PC-3 (cell line): ENCODE data around the gene PARP12. TPM values are rescaled to one million over a fixed set of nuclear protein-coding genes. Genes with fewer than 3 reads are reported as not detected.

Source experiments
- ATAC-seq: fragments of 200-7000 bp; cut with Tn5 transposase; 2 replicates; pipeline ENCODE4 v1.9.1; 2020; ENCODE audit warnings: mild to moderate bottlenecking, moderate library complexity
- BruUV-seq: library from RNA; stranded (reverse); fragments of 400-500 nt; replicated peaks from 2 replicates; lab custom pipeline; 2021; lab: Mats Ljungman, UMichigan
- CTCF ChIA-PET: fragments of 300-600 bp; sonication (Branson Sonifier 250); formaldehyde crosslinking; loops from one replicate; lab custom pipeline; 2022; ENCODE audit warnings: antibody characterized with exemption; lab: Charles Lee
- POLR2A ChIA-PET: fragments of 300-600 bp; sonication (Branson Sonifier 250); formaldehyde crosslinking; loops from one replicate; lab custom pipeline; 2022; ENCODE audit warnings: antibody characterized with exemption; ENCODE audit not compliant: unreplicated experiment; lab: Charles Lee
- DNase-seq: peaks from one replicate; pipeline ENCODE4 v3.0.0-alpha.2; 2015
- H2AFZ ChIP-seq: fragments of 300-600 bp; sonication (generic); 2 replicates; pipeline ENCODE4 v1.6.0; 2016; ENCODE audit warnings: antibody characterized with exemption, low read length
- H3F3A ChIP-seq: fragments of 300-600 bp; sonication (generic); one replicate; pipeline ENCODE4 v1.6.0; 2017; ENCODE audit warnings: antibody characterized with exemption, low read length, control low read depth, mild to moderate bottlenecking; ENCODE audit not compliant: unreplicated experiment
- H3K27ac ChIP-seq: fragments of 300-600 bp; sonication (generic); 2 replicates; pipeline ENCODE4 v1.5.1; 2016; ENCODE audit warnings: mild to moderate bottlenecking, low read length
- H3K27me3 ChIP-seq: fragments of 300-600 bp; sonication (generic); 2 replicates; pipeline ENCODE4 v1.6.1; 2016; ENCODE audit warnings: low read length, mixed read lengths
- H3K36me3 ChIP-seq: fragments of 300-600 bp; sonication (generic); 2 replicates; pipeline ENCODE4 v1.6.1; 2016; ENCODE audit warnings: low read depth, mixed run types, low read length, mixed read lengths
- H3K4me1 ChIP-seq: fragments of 300-600 bp; sonication (generic); 2 replicates; pipeline ENCODE4 v1.5.1; 2016; ENCODE audit warnings: low read length; ENCODE audit not compliant: insufficient read depth
- H3K4me2 ChIP-seq: fragments of 300-600 bp; sonication (generic); 2 replicates; pipeline ENCODE4 v1.6.0; 2016; ENCODE audit warnings: low read length
- H3K4me3 ChIP-seq: fragments of 300-600 bp; sonication (generic); 2 replicates; pipeline ENCODE4 v1.5.1; 2016; ENCODE audit warnings: mild to moderate bottlenecking, low read length, mixed read lengths
- H3K79me2 ChIP-seq: fragments of 300-600 bp; sonication (generic); 2 replicates; pipeline ENCODE4 v1.6.1; 2017; ENCODE audit warnings: low read length, mixed read lengths
- H3K9ac ChIP-seq: fragments of 300-600 bp; sonication (generic); 2 replicates; pipeline ENCODE4 v1.6.0; 2016; ENCODE audit warnings: mild to moderate bottlenecking, low read length
- H3K9me2 ChIP-seq: fragments of 300-600 bp; sonication (generic); replicated peaks from 2 replicates; pipeline ENCODE4 v1.6.1; 2016; ENCODE audit warnings: mixed run types, low read length, mixed read lengths
- H3K9me3 ChIP-seq: fragments of 300-600 bp; sonication (generic); 2 replicates; pipeline ENCODE4 v1.6.1; 2016; ENCODE audit warnings: low read length, mixed read lengths
- H4K20me1 ChIP-seq: fragments of 300-600 bp; sonication (generic); 2 replicates; pipeline ENCODE4 v1.6.1; 2016; ENCODE audit warnings: low read length, mixed read lengths
- EZH2 ChIP-seq: fragments of 300-600 bp; sonication (generic); IDR thresholded peaks from one replicate; pipeline ENCODE4 v1.6.1; 2017; ENCODE audit warnings: antibody characterized with exemption, mild to moderate bottlenecking, low read length; ENCODE audit not compliant: unreplicated experiment
- EZH2phosphoT487 ChIP-seq: fragments of 300-600 bp; sonication (generic); IDR thresholded peaks from 2 replicates; pipeline ENCODE4 v1.6.1; 2018; ENCODE audit warnings: mild to moderate bottlenecking, antibody characterized with exemption, low read length, borderline replicate concordance
- intact Hi-C: fragments of 100-400 bp; cut with micrococcal nuclease; formaldehyde crosslinking; loops from 2 replicates; pipeline ENCODE4 v1.9.0; 2023
- total RNA-seq: library from RNA; depleted of rRNA; stranded (reverse); fragments of >200 nt; gene quantifications from 2 replicates; pipeline ENCODE4 v1.2.3, GENCODE V29; 2014
- TF ChIP-seq, protein P1 (sequence below): fragments of 300-600 bp; sonication (generic); conservative IDR thresholded peaks from 2 replicates; pipeline ENCODE4 v1.5.1; 2017; ENCODE audit warnings: antibody characterized with exemption, low read depth, mild to moderate bottlenecking, low read length

The PARP12 gene
- total RNA-seq, 1 experiment from 2014 or later, result 28.1 TPM

DNA sequence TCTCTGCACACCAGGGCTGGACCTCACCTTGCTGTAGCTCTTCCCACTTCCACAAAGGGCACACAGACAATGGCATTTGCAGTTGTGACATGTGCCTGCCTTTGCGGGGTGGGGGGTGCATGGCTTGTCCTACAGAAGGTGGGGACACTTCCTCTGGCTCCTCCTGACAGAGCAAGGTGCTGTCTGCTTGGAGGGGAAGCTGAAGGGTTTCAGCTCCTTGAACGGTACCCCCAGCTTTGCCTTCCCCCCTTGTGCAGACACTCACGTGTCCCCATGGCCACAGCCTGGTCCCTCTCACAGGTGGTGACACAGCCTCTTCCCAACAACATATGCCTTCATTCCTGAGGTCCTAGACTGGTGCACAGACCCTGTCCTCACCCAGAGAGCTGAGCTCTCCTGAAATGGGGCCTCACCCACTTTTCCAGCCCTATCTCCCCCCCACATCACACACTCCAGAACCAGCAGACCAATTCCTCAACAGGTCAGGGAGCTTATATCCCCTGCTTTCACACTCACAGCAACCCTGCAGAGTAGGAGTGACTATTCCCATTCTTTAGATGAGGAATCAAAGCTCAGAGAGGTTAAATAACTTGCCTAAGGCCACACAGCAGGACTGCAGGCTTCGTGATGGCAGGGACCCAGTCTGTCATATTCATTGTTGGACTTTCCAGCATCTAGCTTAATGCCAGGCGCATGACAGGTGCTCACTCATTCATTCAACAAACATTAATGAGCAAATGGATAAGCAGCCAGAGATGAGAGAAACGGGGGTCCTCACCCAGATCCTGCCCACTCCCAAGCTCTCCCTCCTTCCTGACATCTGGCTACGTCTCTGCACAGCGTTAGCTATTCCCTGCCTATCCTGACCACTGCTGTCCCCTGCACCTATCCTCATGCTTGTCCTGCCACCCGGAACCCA, 44.4 kb downstream of the PARP12 start:
- POLR2A ChIA-PET, result no interaction called here
- no peak overlapping the region for H3K4me3 ChIP-seq
- ATAC-seq (no peak; the same call in 1 of the 2 replicates), DNase-seq (no peak)
- H3K9ac ChIP-seq, result no peak overlapping the region
- no TSS peak for BruUV-seq
- no peak overlapping the region for H3K4me2 ChIP-seq
- intact Hi-C loops, result no loop called here
- no peaks in the 10 kb centered on the region for H3K27me3 ChIP-seq
- TF ChIP-seq, protein P1, sequence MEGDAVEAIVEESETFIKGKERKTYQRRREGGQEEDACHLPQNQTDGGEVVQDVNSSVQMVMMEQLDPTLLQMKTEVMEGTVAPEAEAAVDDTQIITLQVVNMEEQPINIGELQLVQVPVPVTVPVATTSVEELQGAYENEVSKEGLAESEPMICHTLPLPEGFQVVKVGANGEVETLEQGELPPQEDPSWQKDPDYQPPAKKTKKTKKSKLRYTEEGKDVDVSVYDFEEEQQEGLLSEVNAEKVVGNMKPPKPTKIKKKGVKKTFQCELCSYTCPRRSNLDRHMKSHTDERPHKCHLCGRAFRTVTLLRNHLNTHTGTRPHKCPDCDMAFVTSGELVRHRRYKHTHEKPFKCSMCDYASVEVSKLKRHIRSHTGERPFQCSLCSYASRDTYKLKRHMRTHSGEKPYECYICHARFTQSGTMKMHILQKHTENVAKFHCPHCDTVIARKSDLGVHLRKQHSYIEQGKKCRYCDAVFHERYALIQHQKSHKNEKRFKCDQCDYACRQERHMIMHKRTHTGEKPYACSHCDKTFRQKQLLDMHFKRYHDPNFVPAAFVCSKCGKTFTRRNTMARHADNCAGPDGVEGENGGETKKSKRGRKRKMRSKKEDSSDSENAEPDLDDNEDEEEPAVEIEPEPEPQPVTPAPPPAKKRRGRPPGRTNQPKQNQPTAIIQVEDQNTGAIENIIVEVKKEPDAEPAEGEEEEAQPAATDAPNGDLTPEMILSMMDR, result no peak
- TF ChIP-seq EZH2phosphoT487, result no peak
- no peak for TF ChIP-seq EZH2
- no peak overlapping the region for H2AFZ ChIP-seq
- H3K9me3 ChIP-seq, result no peaks in the 10 kb centered on the region
- H3K36me3 ChIP-seq, result no peaks in the 10 kb centered on the region
- H3K4me1 ChIP-seq, result no peaks in the 10 kb centered on the region
- H3K9me2 ChIP-seq, result no peaks in the 10 kb centered on the region
- H3F3A ChIP-seq, result no peaks in the 10 kb centered on the region
- CTCF ChIA-PET, result no interaction called here
- H4K20me1 ChIP-seq, result no peaks in the 10 kb centered on the region
- H3K79me2 ChIP-seq, result no peaks in the 10 kb centered on the region
- no peak overlapping the region for H3K27ac ChIP-seq

- no peaks in the 10 kb centered on the region for H3K9me2 ChIP-seq
- no peak overlapping the region for H3K27ac ChIP-seq
- no peak overlapping the region for H2AFZ ChIP-seq
- DNase-seq (no peak), ATAC-seq (no peak)
- intact Hi-C loops, result no loop called here
- BruUV-seq, result no TSS peak
- H3K4me2 ChIP-seq, result no peak overlapping the region
- H4K20me1 ChIP-seq, result no peaks in the 10 kb centered on the region
- ChIA-PET POLR2A (no interaction called here), CTCF (no interaction called here)
- H3K4me1 ChIP-seq, result no peaks in the 10 kb centered on the region
- H3K4me3 ChIP-seq, result no peak overlapping the region
- H3F3A ChIP-seq, result no peaks in the 10 kb centered on the region
- H3K79me2 ChIP-seq, result no peaks in the 10 kb centered on the region
- TF ChIP-seq EZH2 (no peak), EZH2phosphoT487 (no peak)
- TF ChIP-seq, protein P1, result no peak
- H3K9me3 ChIP-seq, result no peaks in the 10 kb centered on the region
- no peaks in the 10 kb centered on the region for H3K36me3 ChIP-seq
- no peaks in the 10 kb centered on the region for H3K27me3 ChIP-seq
- H3K9ac ChIP-seq, result no peak overlapping the region
These were observed 45.2 kb downstream of the PARP12 start for GRCh38 chr7:140017543-140017942.

- BruUV-seq, result no TSS peak
- CTCF ChIA-PET, result no interaction called here
- no peak for ATAC-seq
These were observed 45.7 kb downstream of the PARP12 start for GRCh38 chr7:140017034-140017433.

More at GRCh38 chr7:140017034-140017433, 45.7 kb downstream of the PARP12 start:
- H4K20me1 ChIP-seq, result no peaks in the 10 kb centered on the region
- H3K79me2 ChIP-seq, result no peaks in the 10 kb centered on the region
- H3K36me3 ChIP-seq, result no peaks in the 10 kb centered on the region
- no peak overlapping the region for H2AFZ ChIP-seq
- no peaks in the 10 kb centered on the region for H3K4me1 ChIP-seq
- no peak overlapping the region for H3K9ac ChIP-seq
- H3K4me2 ChIP-seq, result no peak overlapping the region
- H3K4me3 ChIP-seq, result no peak overlapping the region
- H3F3A ChIP-seq, result no peaks in the 10 kb centered on the region
- POLR2A ChIA-PET, result no interaction called here
- TF ChIP-seq, protein P1, result no peak
- TF ChIP-seq EZH2 (no peak), EZH2phosphoT487 (no peak)
- no peak for DNase-seq
- intact Hi-C loops, result no loop called here
- H3K9me2 ChIP-seq, result no peaks in the 10 kb centered on the region
- H3K9me3 ChIP-seq, result no peaks in the 10 kb centered on the region
- no peaks in the 10 kb centered on the region for H3K27me3 ChIP-seq
- no peak overlapping the region for H3K27ac ChIP-seq
